ENCODE results near the gene PTPRA.
A peak's percentile ranks its signal among the peaks of the same experiment; 100 is the strongest.

The PTPRA gene

DNA sequence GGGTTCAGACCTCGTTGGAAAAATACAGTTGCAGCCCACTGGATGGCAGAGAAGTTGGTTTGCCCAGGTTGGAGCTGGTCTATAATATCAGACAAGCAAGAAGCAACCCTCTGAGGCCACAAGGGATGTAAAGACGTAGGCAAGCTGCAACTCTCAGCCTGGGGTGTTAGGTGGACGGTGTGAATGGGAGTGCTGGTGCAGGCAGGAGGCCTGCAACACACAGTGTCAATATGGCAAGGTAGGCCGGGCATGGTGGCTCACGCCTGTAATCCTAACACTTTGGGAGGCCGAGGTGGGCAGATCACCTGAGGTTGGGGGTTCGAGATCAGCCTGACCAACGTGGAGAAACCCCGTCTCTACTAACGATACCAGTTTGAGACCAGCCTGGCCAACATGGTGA, 22.2 kb upstream of the PTPRA start:
- no peak for DNase-seq

DNA sequence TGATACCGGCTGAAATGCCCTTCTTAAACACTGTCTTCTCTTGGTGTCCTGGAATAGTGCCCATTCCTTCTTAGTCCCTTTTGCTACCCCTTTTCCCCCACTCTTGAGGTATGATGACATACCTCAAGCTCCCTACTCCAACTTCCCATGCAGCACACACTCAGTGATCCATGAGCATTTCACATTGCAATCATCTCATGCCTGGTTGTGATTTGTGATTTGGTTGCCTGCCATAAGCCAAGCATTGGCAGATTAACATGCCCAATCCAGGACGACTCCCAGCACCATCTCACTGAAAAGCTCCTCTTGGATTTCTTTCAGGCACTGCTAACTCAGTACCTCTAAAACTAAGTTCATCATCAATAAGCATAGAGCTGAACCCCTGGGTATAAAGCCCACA, 14.7 kb upstream of the PTPRA start:
- no peak for DNase-seq

DNA sequence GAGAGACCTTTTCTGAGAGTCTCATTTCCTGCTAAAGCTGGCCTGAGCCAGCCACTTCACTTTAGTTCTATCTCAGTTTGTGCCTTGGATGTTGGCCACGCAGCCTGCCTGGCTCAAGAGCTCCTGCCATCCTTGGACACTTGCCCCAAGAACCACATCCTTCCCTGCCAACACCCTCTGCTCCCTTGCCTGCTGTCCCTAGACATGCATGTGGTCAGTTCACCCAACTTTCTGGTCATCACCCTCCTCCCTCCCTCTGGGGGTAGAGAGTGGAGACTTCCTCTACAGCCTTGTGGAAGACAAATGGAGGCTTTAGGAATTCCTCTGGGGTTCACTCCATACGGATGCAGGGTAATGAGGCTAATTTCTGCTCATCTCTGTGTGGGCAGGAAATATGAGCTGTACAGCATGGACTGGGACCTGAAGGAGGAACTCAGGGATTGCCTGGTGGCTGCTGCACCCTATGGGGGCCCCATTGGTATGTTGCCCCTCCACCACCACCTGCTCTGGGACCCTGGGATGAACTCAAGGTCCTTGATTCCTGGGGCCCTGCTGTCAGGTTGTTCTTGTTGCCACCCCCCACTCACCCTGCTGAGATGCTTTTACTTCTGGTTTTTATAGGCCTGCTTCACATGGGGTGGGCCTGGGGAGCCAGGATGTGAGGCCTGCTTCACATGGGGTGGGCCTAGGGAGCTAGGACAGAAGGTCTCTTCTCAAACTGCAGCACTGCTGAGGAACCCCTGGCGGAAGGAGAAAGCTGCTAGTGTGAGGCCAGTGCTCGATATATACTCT, 13.8 kb upstream of the PTPRA start:
- no peak for DNase-seq

DNA sequence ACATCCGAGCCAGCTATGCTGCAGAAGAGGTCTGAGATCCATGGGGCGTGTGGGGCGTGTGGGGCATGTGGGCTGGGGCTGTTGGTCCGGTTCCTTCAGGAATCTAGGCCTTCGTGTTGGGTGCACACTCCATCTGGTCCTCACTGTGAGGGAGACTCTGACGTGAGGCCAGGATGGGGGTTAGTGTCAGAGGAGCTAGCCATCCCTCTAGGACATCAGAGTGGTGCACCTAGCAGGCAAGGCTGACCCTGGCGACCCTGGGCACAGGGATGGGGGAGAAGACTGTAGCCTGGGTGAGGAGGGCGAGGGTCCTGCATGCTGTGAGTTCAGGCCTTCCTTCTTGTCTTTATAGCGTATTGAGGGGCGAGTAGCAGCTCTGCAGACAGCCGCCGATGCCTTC, 8.7 kb upstream of the PTPRA start:
- no peak for DNase-seq

DNA sequence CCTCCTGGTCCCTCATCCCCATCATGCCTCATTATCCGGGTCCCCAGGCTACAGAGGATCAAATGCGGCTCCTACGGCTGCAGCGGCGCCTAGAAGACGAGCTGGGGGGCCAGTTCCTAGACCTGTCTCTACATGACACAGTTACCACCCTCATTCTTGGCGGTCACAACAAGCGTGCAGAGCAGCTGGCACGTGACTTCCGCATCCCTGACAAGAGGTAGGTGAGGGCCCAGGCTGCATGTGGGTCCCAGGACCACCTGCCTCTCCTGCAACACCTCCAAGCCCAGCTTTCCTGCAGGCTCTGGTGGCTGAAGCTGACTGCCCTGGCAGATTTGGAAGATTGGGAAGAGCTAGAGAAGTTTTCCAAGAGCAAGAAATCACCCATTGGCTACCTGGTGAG, 8.2 kb upstream of the PTPRA start:
- DNase-seq: no peak

DNA sequence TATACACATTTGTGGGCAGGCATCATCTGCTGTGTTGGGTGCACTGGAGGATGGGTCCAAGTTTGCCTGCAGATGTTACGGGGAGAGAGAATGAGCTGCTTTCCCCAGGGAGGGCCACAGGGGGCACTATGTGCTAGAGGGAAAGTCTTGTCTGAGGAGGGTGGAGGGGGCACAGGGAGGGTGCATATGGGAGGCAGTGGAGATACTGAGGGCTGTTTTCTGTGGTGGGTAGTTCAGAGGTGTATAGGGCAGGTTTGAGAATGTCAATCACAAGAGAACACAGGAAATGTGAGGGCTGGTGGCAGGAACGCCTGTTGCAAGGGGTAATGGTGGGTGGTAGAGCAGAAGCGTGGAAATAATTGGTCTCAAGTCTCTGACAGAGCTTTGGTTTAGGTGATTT, 7.7 kb upstream of the PTPRA start:
- no peak for DNase-seq

DNA sequence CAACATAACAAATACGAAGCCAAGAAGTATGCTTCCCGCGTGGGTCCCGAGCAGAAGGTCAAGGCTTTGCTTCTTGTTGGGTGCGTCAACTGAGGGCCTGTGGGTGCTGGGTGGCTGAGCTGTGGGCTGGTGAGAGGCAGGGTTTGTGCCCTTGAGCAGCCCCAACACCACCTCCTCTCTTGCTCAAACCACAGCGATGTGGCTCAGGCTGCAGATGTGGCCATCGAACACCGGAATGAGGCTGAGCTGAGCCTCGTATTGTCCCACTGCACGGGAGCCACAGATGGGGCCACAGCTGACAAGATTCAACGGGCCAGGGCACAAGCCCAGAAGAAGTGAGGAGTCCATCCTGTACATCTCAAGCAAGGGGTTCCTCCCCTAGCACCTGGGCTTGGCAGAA, 7.0 kb upstream of the PTPRA start:
- DNase-seq: no peak

DNA sequence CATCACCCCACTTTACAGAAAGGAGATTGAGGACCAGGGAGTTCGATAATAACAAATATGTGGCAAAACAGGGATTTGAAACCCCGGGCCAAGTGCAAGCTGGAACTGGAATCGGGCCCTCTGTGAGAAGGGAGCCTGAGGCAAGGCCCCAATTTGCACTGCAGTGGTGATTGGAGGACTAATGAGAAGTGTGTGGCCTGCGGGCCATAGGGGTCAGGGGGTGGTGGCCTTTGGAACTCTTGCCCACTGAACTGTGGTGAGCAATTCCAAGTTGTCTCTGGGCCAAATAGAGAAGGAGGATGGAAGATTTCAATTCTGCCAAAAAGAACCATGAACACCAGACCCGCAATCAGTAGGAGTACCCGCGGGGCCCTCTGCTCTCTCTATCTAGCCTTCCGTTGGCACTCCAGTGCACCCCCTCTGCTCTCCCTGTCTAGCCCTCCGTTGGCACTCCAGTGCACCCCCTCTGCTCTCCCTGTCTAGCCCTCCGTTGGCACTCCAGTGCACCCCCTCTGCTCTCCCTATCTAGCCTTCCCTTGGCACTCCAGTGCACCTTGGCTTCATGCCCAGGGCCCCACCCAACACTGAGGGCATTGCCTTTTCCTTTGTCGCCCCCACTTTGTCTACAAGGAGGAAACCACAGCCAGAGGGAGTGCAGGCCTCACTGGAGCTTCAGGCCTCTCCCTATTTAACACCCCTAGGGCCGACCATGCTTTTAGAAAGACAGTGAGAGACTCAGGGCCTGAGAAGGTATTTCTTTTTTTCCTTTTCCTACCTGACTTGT, 6.0 kb upstream of the PTPRA start:
- no peak for DNase-seq

DNA sequence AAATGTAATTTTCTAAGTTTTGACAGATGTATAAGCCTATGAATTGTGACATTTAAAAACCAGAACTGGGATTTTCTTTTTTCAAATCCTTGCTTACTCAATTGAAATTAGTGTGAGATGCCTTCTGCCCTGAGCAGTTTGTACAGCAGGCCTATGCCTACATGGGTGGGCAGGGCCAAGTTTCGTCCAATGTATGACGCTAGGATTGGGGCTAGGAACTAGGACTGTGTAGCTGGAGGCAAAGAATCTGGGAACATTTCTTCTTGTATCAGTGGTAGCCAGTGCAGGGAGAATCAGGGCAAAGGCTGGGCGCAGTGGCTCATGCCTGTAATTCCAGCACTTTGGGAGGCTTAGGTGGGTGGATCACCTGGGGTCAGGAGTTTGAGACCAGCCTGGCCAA, 3.9 kb upstream of the PTPRA start:
- no peak for DNase-seq

DNA sequence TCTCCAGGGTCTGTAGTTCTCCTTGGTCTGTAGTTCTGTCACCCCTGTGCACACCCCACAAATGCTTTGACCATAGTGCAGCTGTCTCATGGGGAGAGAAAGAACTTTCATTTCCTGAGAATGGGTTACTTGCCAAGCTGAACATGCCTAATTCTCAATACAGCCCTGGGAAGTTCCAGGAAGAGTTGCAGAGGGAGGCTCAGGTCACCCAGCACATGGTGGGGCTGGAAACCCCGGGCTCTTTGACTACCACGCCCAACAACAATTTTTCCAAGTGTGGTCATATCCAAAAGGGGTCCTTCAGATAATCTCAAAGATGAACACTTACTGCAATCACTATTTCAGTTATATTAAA, 2.2 kb upstream of the PTPRA start:
- no peak for DNase-seq

DNA sequence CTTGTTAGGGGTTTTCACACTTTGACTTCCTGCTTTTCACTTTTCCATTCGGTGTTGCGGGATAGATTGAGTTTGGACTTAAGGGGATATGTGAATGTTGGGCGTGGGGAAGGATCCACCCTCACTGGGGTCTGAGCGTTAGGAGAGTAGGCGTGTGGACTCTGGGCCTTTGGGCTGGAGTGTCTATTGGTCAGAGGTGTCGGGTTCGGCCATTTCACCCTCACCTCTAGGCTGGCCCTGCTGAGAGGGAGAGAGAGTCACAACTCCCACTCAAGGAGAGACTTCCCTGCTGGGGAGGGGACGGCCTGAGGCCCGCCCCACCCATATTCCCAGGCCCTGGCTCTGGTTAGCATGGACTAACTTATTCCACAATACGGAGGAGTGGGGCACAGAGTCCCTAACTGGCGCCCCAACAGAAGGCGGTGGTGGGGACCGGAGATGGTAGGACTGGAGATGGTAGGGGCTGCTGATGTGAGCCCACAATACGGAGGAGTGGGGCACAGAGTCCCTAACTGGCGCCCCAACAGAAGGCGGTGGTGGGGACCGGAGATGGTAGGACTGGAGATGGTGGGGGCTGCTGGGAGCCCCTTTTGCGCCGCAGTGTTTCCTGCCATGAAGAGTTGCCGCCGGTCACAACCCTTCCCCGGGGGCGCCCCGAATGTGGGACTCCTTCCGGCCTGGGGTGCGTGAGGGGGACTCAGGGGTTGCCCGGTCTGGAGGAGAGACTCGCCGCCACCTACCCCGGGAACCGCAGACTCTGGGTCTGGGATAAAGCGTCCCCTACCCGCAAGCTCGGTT, 1.4 kb upstream of the PTPRA start:
- no peak for DNase-seq

DNA sequence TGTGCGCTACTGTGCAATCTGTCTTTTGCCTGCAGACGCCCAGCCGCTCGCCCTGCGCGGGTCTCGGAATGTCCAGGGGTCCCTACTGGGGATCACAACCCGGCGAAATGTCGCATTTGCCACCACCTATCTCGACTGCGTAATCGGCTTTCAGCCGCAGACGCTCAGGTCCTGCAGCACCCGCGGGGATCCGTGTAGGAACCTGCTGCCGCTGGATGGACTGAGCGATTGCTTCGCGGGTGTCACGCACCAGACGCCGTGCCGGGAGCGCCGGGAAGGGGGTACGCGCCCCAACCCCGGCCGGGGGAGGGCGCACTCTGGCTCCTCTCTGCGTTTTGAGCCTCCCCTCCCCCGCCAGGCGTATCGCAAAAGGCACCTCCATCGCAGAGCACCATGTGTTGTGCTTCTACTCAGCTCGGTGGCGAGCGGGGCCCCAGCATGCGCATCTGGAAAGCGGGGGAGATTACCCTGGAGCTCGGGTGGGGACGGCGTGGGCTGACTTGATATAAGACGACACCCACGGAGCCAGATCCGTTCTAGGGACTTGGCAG, 747 bp upstream of the PTPRA start:
- DNase-seq: peak; percentile 75

DNA sequence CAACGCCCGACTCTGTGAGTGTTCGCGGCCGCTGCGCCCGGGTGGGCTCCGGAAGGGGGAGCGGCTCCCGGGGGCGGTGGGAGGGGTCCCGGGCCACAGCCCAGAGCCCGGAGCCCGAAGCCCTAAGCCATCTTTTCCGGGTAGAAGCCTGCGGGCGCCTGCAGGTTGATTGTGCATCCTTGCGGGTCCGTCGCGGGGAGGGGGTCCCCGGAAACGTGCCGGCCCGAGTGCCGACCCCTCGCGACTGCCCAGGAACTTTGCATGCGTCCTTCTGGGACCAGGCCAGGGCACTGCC, 413 bp downstream of the PTPRA start:
- no peak for DNase-seq

DNA sequence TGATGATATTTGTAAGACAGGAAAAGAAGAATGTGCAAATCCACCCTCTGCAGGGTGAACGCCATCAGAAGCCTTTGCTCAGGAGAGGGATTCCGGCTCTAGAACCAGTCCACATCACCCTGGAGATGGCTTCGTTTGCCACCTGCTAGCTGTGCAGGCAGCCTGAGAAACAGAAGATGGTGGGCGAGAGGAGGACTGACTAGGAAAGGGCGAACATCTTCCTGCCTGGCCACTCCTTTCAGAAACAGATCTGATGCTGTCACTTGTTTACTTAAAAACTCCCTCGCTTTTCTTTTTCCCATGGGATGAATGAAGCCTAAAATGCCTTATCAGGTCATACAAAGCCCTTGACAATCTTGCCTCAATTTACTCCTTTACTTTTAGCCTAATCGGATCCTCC, 1.2 kb downstream of the PTPRA start:
- no peak for DNase-seq

DNA sequence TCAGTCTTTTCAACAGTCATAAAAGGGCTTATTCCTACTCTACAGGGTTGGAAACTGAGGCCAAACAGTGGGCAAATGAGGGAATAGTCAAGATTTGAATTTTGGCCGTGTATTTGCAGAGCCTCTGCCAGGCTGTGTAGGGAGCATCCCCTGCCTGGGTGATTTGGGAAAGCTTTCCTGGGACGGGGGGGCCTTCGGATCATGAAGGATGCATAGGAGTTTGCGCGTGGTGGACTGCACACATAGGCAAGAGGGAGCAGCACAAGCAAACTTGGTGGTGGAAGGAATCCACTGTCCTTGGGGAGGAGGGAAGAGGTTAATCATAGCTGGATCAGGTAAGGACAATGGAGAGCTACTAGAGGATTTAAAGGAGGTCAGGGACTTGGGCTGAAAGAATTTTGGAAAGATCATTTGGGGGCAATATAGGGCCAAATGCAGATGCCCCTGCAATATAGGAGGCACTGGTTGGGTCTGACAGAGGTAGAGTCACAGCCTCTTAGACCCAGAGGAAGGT, 2.5 kb downstream of the PTPRA start:
- no peak for DNase-seq

DNA sequence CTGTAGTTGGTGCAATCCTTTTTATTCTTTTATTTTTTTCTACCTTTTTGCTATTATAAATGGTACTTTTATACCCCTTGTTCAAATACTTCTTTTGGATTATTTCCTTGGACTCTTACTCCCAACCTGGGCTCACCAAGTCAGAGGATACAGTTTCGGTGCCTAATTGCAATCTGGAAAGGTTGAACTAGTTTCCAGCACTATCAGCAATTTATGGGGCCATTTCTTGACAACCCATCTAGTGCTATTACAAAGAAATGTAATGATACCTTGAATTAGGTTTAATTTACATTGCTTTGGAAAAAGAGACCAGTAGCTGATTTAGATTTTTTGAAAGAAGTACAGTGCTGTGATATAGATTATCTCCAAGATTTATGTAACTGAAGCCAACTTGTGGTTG, 5.2 kb downstream of the PTPRA start:
- no peak for DNase-seq

DNA sequence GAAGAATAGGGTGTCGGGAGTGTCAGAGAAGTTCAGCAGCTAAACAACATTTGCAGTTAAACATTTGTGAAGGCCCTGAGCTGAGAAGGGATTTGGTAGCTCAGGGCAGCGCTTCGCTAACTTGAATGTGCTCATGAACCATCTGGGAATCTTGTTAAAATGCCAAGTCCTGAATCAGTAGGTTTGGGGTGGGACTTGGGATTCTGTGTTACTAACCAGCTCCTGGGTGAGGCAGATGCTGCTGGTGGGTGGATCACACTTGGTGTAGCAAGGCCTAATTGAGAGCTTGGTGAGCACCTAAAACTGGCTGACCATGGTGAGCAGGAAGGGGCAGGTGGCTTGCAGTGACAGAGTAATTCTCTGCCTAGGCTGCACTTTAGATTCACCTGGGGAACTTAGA, 5.9 kb downstream of the PTPRA start:
- no peak for DNase-seq

DNA sequence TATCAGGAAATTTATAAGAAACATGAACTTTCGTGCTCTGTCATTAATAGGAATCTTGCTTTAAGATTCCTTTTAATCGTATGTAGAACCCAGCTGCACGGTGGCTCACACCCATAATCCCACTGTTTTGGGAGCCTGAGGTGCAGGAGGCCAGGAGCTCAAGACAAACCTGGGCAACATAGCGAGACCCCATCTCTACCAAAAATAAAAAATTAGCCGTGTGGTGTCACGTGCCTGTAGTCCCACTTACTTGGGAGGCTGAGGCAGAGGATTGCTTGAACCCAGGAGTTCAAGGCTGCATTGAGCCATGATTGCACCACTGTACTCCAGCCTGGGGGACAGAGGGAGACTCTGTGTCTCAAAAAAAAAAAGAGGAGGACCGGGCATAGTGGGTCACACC, 7.4 kb downstream of the PTPRA start:
- no peak for DNase-seq

DNA sequence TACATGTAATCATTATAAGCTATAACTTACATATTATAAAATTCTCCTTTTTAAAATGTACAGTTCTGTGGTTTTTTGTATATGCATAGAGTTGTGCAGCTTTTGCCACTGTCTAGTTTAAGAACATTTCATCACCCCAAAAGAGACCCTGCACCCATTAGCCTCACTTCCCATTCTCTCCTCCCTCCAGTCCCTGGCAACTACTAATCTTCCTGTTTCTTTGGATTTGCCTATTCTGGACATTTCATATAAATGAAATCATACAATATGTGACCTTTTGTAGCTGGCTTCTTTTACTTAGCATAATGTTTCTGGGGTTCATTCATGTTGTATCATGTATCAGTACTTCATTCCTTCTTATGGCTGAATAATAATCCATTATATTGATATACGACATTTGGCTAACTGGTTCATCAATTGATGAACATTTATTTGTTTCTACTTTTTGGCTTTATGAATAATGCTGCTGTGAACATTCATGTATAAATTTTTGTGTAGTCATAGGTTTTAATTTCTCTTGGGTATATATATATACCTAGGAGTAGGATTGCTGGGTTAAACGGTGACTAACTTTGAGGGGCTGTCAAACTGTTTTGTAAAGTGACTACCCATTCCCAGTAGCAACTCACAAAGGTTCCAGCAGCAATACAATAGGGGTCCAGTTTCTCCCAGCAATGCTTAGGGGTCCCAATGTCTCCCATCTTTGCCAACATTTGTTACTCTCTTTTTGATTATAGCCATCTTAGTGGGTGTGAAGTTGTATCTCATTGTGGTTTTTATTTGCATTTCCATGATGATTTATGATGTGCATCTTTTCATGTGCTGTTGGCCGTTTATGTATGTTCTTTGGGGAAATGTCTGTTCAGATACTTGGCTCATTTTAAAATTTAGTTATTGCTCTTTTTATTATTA, 10.7 kb downstream of the PTPRA start:
- no peak for DNase-seq

DNA sequence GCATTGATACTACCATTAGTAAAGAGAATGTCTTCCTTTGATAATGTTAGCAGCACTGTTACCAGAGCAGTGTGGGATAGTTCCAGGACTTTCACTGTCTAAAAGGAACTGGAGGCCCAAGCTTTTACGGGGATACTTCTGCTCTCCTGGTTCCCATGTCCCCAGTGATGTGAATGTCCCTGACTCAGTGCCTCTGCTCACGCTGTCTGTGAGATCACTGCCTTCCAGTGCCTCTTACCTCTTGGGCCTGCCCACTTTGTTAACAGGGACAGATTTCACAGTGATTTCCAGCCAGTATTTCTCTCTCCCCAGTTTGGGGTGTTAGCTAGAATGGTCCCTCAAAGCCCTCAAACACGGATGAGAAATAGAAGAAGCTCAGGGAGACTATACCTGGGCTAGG, 14.4 kb downstream of the PTPRA start:
- no peak for DNase-seq

DNA sequence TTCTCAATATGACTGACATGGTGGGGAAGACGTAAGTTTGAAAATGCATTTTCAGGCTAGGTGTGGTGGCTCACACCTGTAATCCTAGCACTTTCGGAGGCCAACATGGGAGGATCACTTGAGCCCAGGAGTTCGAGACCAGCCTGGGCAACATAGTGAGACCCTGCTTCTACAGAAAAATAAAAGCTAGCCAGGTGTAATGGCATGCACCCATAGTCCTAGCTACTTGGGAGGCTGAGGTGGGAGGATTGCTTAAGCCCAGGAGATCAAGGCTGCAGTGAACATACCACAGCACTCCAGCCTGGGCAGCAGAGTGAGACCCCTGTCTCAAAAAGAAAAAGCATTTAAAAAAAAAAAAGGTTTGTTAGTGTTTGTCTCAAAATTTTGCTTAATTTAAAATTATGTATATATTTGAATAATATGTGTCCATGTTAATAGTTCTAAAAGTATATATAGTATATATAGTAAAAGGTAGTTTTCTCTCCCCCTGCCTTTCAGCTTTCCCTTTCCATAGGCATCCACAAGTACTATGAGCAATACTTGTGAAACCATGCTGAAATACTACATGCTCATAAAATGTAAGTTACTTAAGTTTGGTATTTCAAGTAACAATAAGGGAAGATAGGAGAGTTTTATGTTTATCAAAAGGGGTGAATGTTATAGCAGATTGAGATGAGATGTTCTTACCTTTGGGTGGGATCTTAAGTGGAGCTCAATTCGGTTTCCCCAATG, 15.1 kb downstream of the PTPRA start:
- no peak for DNase-seq

DNA sequence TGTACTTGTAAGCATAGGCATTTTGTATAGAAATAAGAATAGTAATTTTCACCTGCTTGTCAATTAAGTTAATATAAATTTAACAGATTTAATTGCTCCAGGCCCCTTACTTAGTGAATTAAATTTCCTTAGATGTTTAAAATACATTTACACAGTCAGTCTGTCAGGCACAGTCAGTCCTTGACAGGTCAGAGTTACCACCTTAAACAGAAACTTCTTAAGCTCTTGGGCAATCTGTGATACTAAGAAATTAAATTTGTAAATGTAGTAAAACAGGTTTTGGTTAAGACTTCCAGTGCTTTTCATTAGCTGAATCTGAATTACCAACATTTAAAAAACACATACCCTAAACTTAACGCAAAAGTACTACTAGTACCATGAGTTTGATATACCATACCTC, 15.9 kb downstream of the PTPRA start:
- DNase-seq: no peak

Data from activated CD4-positive, CD25-positive, alpha-beta regulatory T cell treated with anti-CD3 and anti-CD28 coated beads, Interleukin-2, amount 50 U/mL, for 72 hours (primary cell).